ENCODE measurements around the gene SPRY2.

SPRY2 gene, protein sequence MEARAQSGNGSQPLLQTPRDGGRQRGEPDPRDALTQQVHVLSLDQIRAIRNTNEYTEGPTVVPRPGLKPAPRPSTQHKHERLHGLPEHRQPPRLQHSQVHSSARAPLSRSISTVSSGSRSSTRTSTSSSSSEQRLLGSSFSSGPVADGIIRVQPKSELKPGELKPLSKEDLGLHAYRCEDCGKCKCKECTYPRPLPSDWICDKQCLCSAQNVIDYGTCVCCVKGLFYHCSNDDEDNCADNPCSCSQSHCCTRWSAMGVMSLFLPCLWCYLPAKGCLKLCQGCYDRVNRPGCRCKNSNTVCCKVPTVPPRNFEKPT

DNA sequence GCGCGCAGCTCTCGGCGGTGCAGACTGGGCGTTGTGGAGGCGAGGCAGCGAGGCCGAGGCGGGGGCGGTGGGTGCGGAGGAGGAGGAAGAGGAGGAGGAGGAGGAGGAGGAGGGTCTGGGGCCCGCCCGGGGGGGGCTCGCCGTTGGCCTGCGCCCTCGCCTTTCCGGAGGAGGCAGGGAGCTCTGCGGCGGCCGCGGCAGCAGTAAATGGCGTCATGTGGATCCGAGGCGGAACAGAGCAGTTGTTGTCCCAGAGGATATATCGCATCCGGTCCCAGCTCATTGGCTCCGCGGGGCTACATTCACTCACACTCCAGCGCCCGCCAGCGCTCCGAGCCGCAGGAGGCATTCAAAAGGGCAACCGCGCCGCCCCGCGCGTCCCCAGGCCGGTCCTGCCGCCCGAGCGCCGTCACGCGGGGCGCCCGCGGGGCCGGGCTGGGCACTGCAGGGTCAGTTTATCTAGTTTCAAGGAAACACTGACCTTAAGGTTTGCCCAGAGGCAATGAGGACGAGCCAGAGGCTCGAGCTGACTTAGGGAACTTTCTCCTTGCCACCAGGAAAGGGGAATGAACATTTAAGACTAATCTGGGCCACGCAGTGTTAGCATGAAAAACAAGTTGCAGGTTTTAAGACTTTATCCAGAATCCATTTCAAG is at the start of gene SPRY2:
SPRY2 (minus strand) TSS at position 26 of the 655 bp plus-strand sequence. CDS start 3,421 bp downstream, outside the sequence.
- TF ChIP-seq GATA2 (IDR thresholded peaks at IDR 0.05; ENCODE audit: low read depth, low read length) (no peak), GATA3 (IDR thresholded peaks at IDR 0.05; ENCODE audit: low read depth, low read length) (no peak)

DNA sequence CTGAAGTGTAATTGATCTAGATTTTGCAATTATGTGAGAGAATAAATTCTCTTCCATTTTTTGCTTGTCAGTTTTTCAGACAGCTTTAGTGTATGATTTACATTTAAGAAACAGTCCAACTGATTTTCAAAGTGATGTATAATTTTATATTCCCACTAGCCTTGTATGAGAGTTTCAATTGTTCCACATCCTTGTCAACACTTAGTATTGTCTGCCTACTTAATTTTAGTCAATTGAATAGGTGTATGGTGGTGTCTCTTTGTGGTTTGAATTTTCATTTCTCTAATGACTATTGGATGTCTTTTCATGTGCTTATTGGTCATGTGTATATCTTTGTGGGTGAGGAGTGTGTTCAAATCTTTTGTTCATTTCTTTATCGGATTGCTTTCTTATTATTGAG is 49.4 kb upstream of the SPRY2 start:
- TF ChIP-seq GATA2 (IDR thresholded peaks at IDR 0.05; ENCODE audit: low read depth, low read length): no peak
- TF ChIP-seq GATA3 (IDR thresholded peaks at IDR 0.05; ENCODE audit: low read depth, low read length): no peak

DNA sequence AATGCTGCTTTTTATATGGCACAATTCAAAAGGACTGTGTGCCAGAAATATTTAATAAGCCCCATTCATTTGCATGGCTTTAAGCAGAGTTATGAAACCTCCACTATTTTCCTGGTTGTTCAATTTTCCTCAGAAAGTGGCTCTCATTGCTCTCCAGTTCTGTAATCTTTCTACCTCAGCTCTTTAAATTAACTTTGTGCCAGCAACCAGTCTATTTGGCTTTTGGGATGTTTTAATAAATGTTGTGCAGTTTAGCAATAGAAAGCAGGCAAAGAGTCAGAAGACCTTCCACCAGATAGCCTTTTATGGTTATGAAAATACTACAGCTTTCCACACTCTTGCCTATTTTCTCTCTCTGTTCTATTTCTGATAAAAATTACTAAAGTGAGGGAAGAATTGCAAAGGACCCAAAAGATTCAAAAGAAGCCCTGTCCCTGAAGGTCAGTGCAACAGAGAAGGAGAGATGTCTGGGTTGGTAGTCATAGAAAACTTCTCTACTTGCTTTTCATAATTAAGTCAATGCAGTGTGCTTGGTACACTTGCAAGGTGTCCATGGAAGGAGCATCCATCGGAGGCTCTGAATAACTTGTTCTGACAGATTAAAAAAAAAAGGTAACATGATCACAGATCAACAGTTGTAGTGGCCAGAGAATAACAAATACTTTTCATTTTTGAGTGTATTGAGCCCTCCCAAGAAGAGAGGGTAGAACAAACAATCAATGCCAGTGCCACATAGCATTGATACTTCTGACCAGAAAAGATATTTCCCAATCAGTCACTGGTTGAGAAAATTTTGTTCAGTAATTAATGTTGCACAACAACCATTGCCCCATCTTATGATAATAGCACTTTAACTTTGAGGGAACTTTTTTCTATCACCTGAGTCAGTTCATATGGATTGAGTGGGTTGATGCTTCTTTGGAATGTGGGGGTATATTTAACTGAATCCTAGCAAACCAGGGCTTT is 48.4 kb upstream of the SPRY2 start:
- TF ChIP-seq GATA3 (IDR thresholded peaks at IDR 0.05; ENCODE audit: low read depth, low read length) (no peak), GATA2 (IDR thresholded peaks at IDR 0.05; ENCODE audit: low read depth, low read length) (no peak)

DNA sequence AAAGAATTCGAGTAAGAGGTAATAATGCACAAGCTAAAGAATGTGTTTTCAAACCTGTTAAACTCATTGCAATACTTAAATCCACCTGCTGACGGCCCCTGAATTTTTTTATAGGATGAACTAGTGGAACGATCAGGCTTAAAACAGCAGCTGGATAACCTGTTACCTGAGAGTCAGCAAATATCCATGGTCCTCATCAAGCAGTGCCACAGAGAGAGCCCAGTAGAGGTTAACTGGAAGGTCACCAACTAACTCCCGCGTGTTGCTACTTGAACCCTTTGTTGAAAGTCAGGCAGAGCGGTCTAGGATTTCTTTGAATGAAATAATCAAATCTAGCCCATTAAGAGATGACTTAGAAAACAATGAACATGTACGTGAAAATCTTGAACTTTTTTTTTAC is 47.6 kb upstream of the SPRY2 start:
- no peak for TF ChIP-seq GATA3 (IDR thresholded peaks at IDR 0.05; ENCODE audit: low read depth, low read length)
- TF ChIP-seq GATA2 (IDR thresholded peaks at IDR 0.05; ENCODE audit: low read depth, low read length): no peak

GRCh38 chr13:80386592-80386991 is 45.7 kb upstream of the SPRY2 start:
- TF ChIP-seq GATA3 (IDR thresholded peaks at IDR 0.05; ENCODE audit: low read depth, low read length): no peak
- TF ChIP-seq GATA2 (IDR thresholded peaks at IDR 0.05; ENCODE audit: low read depth, low read length): no peak

- TF ChIP-seq GATA3 (IDR thresholded peaks at IDR 0.05; ENCODE audit: low read depth, low read length) (no peak), GATA2 (IDR thresholded peaks at IDR 0.05; ENCODE audit: low read depth, low read length) (no peak)
Observed at GRCh38 chr13:80386002-80386401, 45.1 kb upstream of the SPRY2 start.

GRCh38 chr13:80382576-80382975 is 41.6 kb upstream of the SPRY2 start:
- no peak for TF ChIP-seq GATA3 (IDR thresholded peaks at IDR 0.05; ENCODE audit: low read depth, low read length)
- TF ChIP-seq GATA2 (IDR thresholded peaks at IDR 0.05; ENCODE audit: low read depth, low read length): no peak

GRCh38 chr13:80379245-80379644 is 38.3 kb upstream of the SPRY2 start:
- TF ChIP-seq GATA2 (IDR thresholded peaks at IDR 0.05; ENCODE audit: low read depth, low read length) (no peak), GATA3 (IDR thresholded peaks at IDR 0.05; ENCODE audit: low read depth, low read length) (no peak)

DNA sequence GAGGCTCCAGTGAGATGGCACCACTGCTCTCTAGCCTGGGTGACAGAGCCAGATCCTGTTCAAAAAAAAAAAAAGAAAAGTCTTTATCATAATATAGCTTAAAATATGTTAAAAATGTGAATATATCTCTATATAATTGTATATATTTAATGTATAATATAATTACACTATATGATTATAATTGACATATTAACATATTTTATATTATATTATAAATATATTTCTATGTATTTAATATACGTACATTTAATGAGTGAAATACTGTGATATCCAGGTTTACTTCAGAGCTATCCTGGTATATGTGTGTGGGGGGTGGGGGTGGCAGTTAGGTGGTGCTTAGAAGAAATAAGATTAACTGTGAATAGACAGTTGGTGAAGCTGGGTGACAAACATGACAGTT is 35.6 kb upstream of the SPRY2 start:
- TF ChIP-seq GATA3 (IDR thresholded peaks at IDR 0.05; ENCODE audit: low read depth, low read length) (no peak), GATA2 (IDR thresholded peaks at IDR 0.05; ENCODE audit: low read depth, low read length) (no peak)

DNA sequence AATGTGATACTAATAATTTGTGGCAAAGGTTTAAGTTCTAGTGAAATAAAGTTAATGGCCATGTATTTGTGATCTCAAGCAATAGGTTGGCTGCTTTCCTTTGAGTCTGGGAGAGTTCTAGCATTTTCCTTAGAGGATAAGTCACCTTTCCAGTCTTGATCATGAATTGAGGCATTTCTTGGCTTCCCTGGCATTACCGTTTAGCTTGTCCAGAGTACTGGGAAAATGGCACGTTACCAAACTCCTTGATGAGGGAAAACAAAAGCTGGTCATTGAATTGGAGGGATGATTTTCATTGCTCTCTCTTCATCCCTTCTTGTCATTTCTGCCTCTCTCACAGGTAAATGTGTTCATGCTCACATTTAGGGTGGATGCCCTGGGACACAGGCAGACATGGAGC is 34.0 kb upstream of the SPRY2 start:
- TF ChIP-seq GATA3 (IDR thresholded peaks at IDR 0.05; ENCODE audit: low read depth, low read length) (no peak), GATA2 (IDR thresholded peaks at IDR 0.05; ENCODE audit: low read depth, low read length) (no peak)

GRCh38 chr13:80374444-80374843 is 33.5 kb upstream of the SPRY2 start:
- no peak for TF ChIP-seq GATA3 (IDR thresholded peaks at IDR 0.05; ENCODE audit: low read depth, low read length)
- no peak for TF ChIP-seq GATA2 (IDR thresholded peaks at IDR 0.05; ENCODE audit: low read depth, low read length)

DNA sequence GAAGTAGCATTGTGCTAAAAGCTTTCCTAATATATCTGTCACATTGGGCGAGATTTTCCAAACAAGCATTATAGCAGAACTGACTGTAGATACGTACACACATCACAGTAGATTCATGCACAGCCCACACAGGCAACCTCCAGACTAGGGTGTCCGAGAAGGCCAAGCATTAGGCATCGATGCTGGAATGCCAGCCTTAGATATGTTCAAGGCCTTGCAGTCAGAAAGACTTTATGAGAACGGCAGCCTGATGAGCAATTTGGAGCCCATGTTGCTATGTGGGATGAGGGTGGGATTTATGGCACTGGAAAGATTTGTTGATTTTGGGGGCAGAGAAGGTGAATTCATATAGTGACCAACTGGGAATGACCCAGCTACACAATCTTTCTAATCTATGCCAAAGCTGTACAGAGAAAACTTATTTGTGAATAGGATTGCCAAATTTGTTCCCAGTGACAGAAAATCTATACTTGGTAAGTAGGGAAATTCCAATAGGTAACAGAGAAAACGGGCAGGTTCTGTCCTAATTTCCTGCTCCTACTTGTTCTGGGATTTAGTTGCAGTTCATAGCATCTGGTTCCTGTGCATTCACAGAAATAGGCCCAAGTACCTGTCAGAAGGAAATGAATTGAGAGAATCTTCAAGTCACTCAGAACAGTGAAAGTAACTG is 31.0 kb upstream of the SPRY2 start:
- no peak for TF ChIP-seq GATA2 (IDR thresholded peaks at IDR 0.05; ENCODE audit: low read depth, low read length)
- no peak for TF ChIP-seq GATA3 (IDR thresholded peaks at IDR 0.05; ENCODE audit: low read depth, low read length)

GRCh38 chr13:80367473-80367872 is 26.5 kb upstream of the SPRY2 start:
- TF ChIP-seq GATA3 (IDR thresholded peaks at IDR 0.05; ENCODE audit: low read depth, low read length) (no peak), GATA2 (IDR thresholded peaks at IDR 0.05; ENCODE audit: low read depth, low read length) (no peak)

All from SH-SY5Y (cell line).